Measurements from ENCODE around the gene KLF17. TPM values are rescaled to one million over a fixed set of nuclear protein-coding genes. Genes with fewer than 3 reads are reported as not detected.
"Not testable (repeated sequence)": the region's sequence is repeated elsewhere in the genome, so short reads cannot be mapped to it uniquely, and the experiment has no call there.

Gene KLF17
- total RNA-seq, 3 donors from 2014 or later: not detected

DNA sequence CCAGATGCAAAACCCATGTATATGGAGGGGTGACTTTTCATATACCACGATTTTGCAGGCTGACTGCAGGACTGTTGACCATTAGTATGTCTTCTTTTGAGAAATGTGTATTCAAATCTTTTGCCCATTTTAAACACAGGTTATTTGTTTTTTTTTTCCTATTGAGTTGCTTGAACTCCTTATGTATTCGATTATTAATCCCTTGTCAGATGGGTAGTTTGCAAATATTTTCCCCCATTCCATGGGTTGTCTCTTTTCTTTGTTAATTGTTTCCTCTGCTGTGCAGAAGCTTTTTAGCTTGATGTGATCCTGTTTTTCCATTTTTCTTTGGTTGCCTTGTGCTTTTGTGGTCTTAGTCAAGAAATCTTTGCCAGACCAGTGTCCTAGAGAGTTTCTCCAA lies 24.6 kb upstream of the KLF17 start:
- Mint-ChIP-seq H3K4me1 (ENCODE audit: low read depth) (no peaks in the 10 kb centered on the region), H3K9me3 (peaks cover 3% of the 10 kb centered on the region), H3K36me3 (ENCODE audit: insufficient read depth) (no peaks in the 10 kb centered on the region), H3K27me3 (ENCODE audit: low read depth) (peaks cover 28% of the 10 kb centered on the region), H3K4me3 (no peak overlapping the region)
- ATAC-seq (no peak), DNase-seq (no peak)

DNA sequence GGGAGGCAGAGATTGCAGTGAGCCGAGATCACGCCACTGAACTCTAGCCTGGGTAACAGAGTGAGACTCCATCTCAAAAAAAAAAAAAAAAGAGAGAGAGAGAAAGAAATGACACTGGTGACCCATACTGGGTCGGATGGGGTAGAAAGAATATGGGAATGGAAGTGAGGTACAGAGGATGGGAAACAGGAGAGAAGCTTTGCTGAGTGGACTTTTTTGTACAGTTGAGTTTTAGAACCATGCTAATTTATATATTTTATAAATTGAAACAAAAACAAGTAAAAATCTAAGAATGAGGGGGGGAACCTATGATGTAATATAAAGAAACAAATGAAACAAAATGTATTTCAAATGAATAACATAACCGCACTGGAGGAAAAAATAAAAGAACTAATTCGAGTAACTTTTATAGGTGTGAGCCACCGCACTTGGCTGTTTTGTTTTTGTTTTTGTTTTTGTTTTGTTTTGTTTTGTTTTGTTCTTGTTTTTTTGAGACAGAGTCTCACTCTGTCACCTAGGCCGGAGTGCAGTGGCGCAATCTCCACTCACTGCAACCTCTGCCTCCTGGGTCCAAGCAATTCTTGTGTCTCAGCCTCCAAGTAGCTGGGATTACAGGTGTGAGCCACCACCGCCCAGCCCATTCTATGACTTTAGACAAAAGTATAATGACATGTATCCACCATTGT lies 18.3 kb upstream of the KLF17 start:
- DNase-seq (no peak), ATAC-seq (no peak)
- H3K9me3 Mint-ChIP-seq: peaks cover 3% of the 10 kb centered on the region
- no peak overlapping the region for H3K4me3 Mint-ChIP-seq
- peaks cover 9% of the 10 kb centered on the region for H3K27me3 Mint-ChIP-seq (ENCODE audit: low read depth)
- H3K36me3 Mint-ChIP-seq (ENCODE audit: insufficient read depth): no peaks in the 10 kb centered on the region
- no peaks in the 10 kb centered on the region for H3K4me1 Mint-ChIP-seq (ENCODE audit: low read depth)

DNA sequence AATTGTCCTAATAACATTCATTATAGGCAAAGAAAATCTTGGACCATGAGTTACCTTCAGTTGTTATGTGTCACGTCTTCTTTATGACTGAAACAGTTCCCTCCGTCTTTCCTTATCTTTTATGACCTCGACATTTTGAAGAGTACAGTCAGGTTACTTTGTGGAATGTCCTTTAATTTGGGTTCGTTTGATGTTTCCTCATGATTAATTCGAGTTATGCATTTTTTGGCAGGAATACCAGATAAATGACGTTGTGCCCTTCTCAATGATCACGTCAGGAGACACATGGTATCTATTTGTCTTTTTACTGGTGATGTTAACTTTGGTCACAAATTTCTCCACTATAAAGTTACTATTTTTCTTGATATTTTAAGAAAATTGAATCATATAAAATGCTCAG lies 17.3 kb upstream of the KLF17 start:
- Mint-ChIP-seq H3K27me3 (ENCODE audit: low read depth) (peaks cover 12% of the 10 kb centered on the region), H3K4me3 (no peak overlapping the region), H3K36me3 (ENCODE audit: insufficient read depth) (no peaks in the 10 kb centered on the region), H3K4me1 (ENCODE audit: low read depth) (no peaks in the 10 kb centered on the region), H3K9me3 (peaks cover 3% of the 10 kb centered on the region)
- DNase-seq: no peak
- no peak for ATAC-seq

DNA sequence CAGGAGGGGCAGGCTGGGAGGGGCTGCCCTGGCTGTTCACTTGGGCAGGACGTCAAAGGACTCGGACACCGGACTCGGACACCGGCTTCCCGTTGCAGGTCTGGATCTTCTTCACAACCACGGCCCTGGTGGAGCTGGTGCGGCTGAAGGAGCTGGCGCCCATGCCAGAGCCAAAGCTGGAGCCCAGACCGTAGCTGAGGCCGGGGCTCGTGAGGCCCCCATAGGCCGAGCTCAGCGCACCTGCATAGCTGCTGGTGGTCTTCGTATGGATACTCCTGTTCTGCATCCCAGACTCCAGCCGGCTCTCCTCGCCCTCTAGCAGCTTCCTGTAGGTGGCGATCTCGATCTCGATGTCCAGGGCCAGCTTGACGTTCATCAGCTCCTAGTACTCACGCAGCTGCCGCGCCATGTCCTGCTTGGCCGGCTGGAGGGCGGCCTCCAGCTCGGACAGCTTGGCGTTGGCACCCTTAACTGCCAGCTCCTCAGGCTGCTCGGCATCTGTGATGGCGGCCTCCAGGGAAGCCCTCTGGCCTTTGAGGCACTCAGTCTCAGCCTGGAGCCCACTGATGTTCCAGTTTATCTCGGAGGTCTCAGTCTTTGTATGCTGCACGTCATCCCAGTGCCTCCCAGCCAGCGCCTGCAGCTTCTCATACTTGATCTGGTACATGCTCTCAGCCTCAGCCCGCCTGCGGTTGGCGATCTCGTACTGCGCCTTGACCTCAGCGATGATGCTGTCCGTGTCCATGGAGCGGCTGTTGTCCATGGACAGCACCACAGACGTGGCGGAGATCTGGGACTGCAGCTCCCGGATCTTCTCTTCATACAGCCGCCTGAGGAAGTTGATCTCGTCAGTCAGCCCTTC lies 15.1 kb upstream of the KLF17 start:
- no peaks in the 10 kb centered on the region for H3K9me3 Mint-ChIP-seq
- H3K36me3 Mint-ChIP-seq (ENCODE audit: insufficient read depth): no peaks in the 10 kb centered on the region
- ATAC-seq (no peak), DNase-seq (no peak)
- H3K4me1 Mint-ChIP-seq (ENCODE audit: low read depth): no peaks in the 10 kb centered on the region
- peaks cover 13% of the 10 kb centered on the region for H3K27me3 Mint-ChIP-seq (ENCODE audit: low read depth)
- no peak overlapping the region for H3K4me3 Mint-ChIP-seq

DNA sequence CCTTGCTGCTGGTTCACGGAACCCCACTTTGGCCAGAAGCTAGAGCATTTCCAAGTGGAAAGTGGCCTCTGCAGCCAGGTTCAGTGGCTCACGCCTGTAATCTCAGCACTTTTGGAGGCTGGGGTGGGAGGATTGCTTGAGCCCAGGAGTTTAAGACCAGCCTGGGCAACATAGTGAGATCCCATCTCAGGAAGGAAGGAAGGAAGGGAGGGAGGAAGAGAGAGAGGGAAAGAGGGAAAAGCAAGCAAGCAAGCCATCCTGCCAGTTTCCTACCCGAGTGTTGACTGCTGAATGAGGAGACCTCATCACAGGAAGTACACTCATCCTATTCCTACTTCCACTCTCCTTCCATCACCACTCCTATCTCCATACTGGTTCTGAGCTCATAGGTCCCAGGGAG lies 12.8 kb upstream of the KLF17 start:
- H3K36me3 Mint-ChIP-seq (ENCODE audit: insufficient read depth): no peaks in the 10 kb centered on the region
- peaks cover 18% of the 10 kb centered on the region for H3K27me3 Mint-ChIP-seq (ENCODE audit: low read depth)
- no peak overlapping the region for H3K4me3 Mint-ChIP-seq
- H3K9me3 Mint-ChIP-seq: no peaks in the 10 kb centered on the region
- no peak for ATAC-seq
- no peak for DNase-seq
- no peaks in the 10 kb centered on the region for H3K4me1 Mint-ChIP-seq (ENCODE audit: low read depth)

DNA sequence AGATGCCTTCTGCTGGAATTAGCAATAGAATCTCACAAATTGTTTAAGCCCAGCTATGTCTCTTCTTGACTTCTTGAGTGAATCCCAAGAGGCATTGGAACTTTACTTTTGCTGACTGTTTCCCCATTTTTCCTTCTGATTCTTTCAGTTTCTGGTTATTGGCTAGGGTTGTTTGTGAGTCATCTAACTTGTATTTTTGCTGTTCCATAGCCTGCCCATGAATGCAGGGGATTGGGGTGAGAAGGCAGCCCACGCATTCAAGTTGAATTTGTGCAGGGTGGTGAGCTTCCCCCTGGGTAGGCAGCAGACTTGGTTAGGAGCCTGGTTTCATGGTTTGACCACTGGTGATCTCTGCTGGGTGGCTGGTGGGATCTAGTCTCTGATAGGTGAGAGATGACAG lies 10.4 kb upstream of the KLF17 start:
- DNase-seq: no peak
- Mint-ChIP-seq H3K36me3 (ENCODE audit: insufficient read depth) (no peaks in the 10 kb centered on the region), H3K4me3 (no peak overlapping the region), H3K27me3 (ENCODE audit: low read depth) (peaks cover 18% of the 10 kb centered on the region), H3K4me1 (ENCODE audit: low read depth) (no peaks in the 10 kb centered on the region), H3K9me3 (no peaks in the 10 kb centered on the region)
- no peak for ATAC-seq

DNA sequence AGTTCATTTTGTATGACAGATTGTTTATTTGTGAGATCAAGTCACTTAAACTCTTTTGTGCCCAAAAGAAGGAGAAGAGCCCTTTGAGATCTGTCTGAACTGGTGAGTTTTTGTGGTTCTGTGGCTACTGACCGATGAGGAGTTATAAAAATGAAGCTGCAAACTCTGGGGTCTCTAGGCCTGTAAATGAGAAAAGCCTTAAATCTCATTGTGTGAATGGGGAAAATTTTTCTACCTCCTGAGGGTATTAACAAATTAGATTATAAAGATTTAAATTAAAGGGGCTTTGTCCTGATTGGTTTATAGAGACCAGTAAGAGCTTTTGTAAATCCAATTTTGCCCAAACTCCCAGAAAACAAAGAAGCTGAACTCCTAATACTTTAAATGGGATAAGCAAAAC lies 9.7 kb upstream of the KLF17 start:
- peaks cover 23% of the 10 kb centered on the region for H3K27me3 Mint-ChIP-seq (ENCODE audit: low read depth)
- DNase-seq (no peak), ATAC-seq (no peak)
- H3K4me1 Mint-ChIP-seq (ENCODE audit: low read depth): no peaks in the 10 kb centered on the region
- no peaks in the 10 kb centered on the region for H3K9me3 Mint-ChIP-seq
- H3K36me3 Mint-ChIP-seq (ENCODE audit: insufficient read depth): no peaks in the 10 kb centered on the region
- no peak overlapping the region for H3K4me3 Mint-ChIP-seq

DNA sequence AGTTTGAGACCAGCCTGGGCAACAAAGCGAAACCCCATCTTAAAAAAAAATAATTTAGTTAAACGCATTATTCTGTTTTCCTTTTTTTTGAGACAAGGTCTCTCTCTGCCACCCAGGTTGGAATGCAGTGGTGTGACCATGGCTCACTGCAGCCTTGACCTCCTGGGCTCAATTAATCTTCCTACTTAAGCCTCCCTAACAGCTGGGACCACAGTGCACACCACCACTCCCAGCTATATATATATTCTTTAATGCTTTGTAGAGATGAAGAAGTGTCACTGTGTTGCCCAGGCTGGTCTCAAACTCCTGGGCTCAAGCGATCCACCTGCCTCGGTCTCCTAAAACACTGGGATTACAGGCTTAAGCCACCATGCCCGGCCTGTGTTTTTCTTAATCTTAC lies 7.7 kb upstream of the KLF17 start:
- no peaks in the 10 kb centered on the region for H3K9me3 Mint-ChIP-seq
- ATAC-seq (no peak), DNase-seq (no peak)
- no peaks in the 10 kb centered on the region for H3K36me3 Mint-ChIP-seq (ENCODE audit: insufficient read depth)
- H3K27me3 Mint-ChIP-seq (ENCODE audit: low read depth): peaks cover 24% of the 10 kb centered on the region
- no peaks in the 10 kb centered on the region for H3K4me1 Mint-ChIP-seq (ENCODE audit: low read depth)
- no peak overlapping the region for H3K4me3 Mint-ChIP-seq

DNA sequence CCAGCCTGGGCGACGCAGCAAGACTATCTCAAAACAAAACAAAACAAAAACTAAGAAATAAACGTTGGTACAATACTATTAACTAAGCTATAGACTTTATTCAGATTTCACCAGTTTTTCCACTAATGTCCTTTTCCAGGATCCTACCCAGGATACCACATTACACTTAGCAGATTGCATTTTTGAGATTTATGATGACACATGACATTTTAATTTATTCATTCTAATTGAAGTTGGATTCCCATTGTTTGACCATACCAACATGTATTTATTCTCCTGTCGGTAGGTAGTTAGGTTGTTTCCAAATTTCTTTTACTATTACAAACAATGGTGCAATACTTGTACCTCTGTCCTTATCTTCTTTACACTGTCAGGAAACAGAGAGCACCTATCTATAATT lies 6.8 kb upstream of the KLF17 start:
- ATAC-seq (no peak), DNase-seq (no peak)
- Mint-ChIP-seq H3K4me1 (ENCODE audit: low read depth) (no peaks in the 10 kb centered on the region), H3K4me3 (no peak overlapping the region), H3K36me3 (ENCODE audit: insufficient read depth) (no peaks in the 10 kb centered on the region), H3K9me3 (no peaks in the 10 kb centered on the region), H3K27me3 (ENCODE audit: low read depth) (peaks cover 16% of the 10 kb centered on the region)

DNA sequence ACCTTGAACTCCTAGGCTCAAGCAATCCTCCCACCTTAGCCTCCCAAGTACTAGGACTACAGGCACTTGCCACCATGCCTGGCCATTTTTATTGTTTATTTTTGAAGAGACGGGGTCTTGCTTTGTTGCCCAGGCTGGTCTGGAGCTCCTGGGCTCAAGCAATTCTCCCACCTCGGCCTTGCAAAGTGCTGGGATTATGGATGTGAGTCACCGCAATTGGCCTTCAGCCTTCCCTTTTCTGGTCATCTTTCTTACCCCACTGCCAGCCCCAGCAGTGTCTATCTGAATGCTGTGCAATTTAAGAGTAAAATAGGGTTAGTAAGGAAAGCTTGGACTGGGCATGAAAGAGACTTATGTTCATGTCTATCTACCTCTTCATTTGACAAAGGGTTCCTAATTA lies 6.1 kb upstream of the KLF17 start:
- H3K4me1 Mint-ChIP-seq (ENCODE audit: low read depth): no peaks in the 10 kb centered on the region
- H3K36me3 Mint-ChIP-seq (ENCODE audit: insufficient read depth): no peaks in the 10 kb centered on the region
- H3K27me3 Mint-ChIP-seq (ENCODE audit: low read depth): peaks cover 16% of the 10 kb centered on the region
- ATAC-seq (no peak), DNase-seq (no peak)
- H3K9me3 Mint-ChIP-seq: no peaks in the 10 kb centered on the region
- H3K4me3 Mint-ChIP-seq: no peak overlapping the region

DNA sequence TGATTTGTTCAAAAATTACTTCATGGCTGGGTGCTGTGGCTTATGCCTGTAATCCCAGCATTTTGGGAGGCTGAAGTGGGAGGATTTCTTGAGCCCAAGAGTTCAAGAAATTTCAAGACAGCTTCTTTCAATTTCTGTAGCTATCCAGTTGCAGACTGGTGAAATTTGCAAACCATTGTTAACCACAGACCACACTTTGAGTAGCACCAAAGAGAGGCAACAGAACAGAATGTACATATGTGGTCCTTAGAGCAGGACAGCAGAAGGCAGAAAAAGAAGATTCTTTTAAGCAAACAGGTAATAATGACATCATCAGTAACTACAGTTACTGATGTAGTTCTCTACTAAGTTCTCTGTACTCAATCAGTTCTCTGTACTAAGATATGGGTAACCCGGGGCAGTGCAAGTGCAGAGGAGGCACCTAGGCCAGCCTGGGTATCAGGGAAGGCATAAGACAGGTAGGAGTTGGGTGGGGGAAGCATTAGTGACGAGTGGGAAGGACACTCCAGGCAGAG lies 5.5 kb upstream of the KLF17 start:
- no peak for DNase-seq
- no peaks in the 10 kb centered on the region for H3K36me3 Mint-ChIP-seq (ENCODE audit: insufficient read depth)
- H3K4me3 Mint-ChIP-seq: no peak overlapping the region

DNA sequence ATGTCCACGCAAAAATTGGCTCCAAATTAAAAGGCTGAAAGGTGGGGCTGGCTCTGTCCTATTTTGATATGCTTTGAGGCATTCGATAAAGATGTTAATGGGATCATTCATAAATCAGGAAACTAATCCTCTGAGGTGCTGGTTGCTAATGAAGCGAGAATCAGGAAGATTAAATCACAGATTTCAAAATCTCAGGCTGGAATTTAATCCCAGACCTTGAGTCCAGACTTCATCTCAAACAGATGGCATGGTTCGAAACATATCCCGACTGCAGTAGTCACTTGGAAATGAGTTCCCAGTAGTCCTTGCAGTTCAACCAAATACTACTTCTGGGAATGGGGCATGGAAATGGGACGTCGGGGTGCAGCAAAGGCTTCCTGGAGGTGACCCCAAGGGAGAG lies 4.5 kb upstream of the KLF17 start:
- ATAC-seq (no peak), DNase-seq (no peak)
- H3K4me3 Mint-ChIP-seq: no peak overlapping the region
- no peaks in the 10 kb centered on the region for H3K4me1 Mint-ChIP-seq (ENCODE audit: low read depth)
- no peaks in the 10 kb centered on the region for H3K36me3 Mint-ChIP-seq (ENCODE audit: insufficient read depth)
- H3K27me3 Mint-ChIP-seq (ENCODE audit: low read depth): peaks cover 10% of the 10 kb centered on the region
- H3K9me3 Mint-ChIP-seq: no peaks in the 10 kb centered on the region

More for the DNA sequence above, 5.5 kb upstream of the KLF17 start:
- ATAC-seq: no peak
- Mint-ChIP-seq H3K27me3 (ENCODE audit: low read depth) (peaks cover 16% of the 10 kb centered on the region), H3K9me3 (no peaks in the 10 kb centered on the region), H3K4me1 (ENCODE audit: low read depth) (no peaks in the 10 kb centered on the region)

DNA sequence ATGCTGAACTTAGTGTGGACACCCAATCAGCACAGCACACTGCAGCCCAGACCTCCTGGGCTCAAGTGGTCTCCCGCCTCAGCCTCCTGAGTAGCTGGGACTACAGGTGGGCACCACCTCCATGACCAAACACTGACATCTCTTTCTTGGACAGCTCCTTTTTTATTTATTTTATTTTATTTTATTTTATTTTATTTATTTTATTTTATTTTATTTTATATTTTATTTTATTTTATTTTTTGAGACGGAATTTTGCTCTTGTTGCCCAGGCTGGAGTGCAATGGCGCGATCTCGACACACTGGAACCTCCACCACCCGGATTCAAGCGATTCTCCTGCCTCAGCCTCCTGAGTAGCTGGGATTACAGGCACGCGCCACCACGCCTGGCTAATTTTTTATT lies 1.3 kb upstream of the KLF17 start:
- H3K36me3 Mint-ChIP-seq (ENCODE audit: insufficient read depth); H3K4me3 Mint-ChIP-seq; H3K9me3 Mint-ChIP-seq; DNase-seq; ATAC-seq; H3K4me1 Mint-ChIP-seq (ENCODE audit: low read depth): not testable (repeated sequence)
- H3K27me3 Mint-ChIP-seq (ENCODE audit: low read depth): peaks cover 12% of the 10 kb centered on the region

DNA sequence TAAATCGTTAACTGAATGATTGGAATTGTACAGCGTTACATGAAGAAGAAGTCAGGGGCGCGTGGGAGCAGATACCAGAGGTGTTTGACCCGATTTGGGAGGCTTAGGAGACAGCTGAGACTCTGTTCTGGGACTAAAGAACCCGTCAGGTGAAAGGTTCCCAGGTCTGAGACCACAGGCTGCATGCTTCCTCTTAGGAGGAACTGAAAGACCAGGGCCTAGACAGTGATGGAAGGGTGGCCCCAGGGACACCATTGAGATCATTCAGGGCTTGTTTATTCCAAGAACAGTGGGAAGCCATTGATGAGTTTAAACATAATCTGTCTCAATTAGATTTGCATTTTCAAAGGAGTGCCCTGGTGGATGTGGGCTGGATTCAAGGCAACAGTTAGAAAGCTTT lies 904 bp downstream of the KLF17 start:
- Mint-ChIP-seq H3K27me3 (ENCODE audit: low read depth) (peaks cover 10% of the 10 kb centered on the region), H3K9me3 (no peaks in the 10 kb centered on the region), H3K4me1 (ENCODE audit: low read depth) (no peaks in the 10 kb centered on the region), H3K36me3 (ENCODE audit: insufficient read depth) (no peaks in the 10 kb centered on the region), H3K4me3 (no peak overlapping the region)
- no peak for ATAC-seq
- DNase-seq: no peak

DNA sequence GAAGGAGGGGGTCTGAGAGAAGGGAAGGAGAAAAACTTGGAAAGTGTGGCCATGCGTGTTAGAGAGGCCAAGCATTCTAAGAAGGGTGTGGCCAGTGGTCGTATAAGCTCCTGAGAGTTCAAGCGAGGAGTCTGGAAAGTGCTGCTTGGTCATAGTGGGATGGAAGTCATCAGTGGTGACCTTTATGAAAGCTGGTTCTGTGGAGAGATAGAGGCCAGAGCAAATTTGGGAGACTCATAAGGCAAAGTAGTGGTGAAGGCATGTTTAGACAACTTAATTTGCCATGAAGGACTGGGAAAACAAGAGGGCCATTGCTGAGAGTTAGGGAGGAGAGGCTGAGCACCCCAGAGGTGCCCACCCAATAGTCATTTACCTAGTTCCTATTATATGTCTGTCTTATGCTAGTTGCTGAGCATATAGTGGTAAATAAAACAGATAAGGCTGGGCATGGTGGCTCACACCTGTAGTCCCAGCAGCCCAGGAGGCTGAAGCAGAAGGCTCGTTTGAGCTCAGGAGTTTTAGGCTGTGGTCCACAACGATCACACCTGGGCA lies 1.9 kb downstream of the KLF17 start:
- DNase-seq (no peak), ATAC-seq (no peak)
- no peaks in the 10 kb centered on the region for H3K9me3 Mint-ChIP-seq
- peaks cover 10% of the 10 kb centered on the region for H3K27me3 Mint-ChIP-seq (ENCODE audit: low read depth)
- no peaks in the 10 kb centered on the region for H3K36me3 Mint-ChIP-seq (ENCODE audit: insufficient read depth)
- H3K4me3 Mint-ChIP-seq: no peak overlapping the region
- no peaks in the 10 kb centered on the region for H3K4me1 Mint-ChIP-seq (ENCODE audit: low read depth)
